HEK293 (cell line): Measurements from ENCODE around the gene ZRANB1.
A peak's percentile ranks its signal among the peaks of the same experiment; 100 is the strongest.

Experiments
- CTCF ChIA-PET: fragments of 350-600 bp; formaldehyde crosslinking; extraction: SDS; loops from one replicate; lab custom pipeline; 2021; ENCODE audit warnings: antibody characterized with exemption; lab: Yijun Ruan, JAX
- POLR2A ChIA-PET: fragments of 300-600 bp; formaldehyde crosslinking; extraction: SDS; loops from one replicate; lab custom pipeline; 2020; ENCODE audit warnings: antibody characterized with exemption, inconsistent platforms; lab: Yijun Ruan, JAX
- H3K27ac ChIP-seq: fragments of 200-500 bp; sonication (Bioruptor generic); 2 replicates; pipeline ENCODE4 v1.5.1; 2014; ENCODE audit warnings: low read depth, low read length, control low read depth, inconsistent platforms; ENCODE audit errors: extremely low read depth
- H3K36me3 ChIP-seq, 2 experiments: fragments of 200-500 bp in 1 of 2; sonication (Bioruptor generic) in 1 of 2; 1 replicate in 1 of 2; 2 replicates in 1 of 2; pipeline ENCODE4 v1.5.1; 2014 to 2017; ENCODE audit warnings: inconsistent platforms in 2 of 2, low read length in 2 of 2; ENCODE audit not compliant: control insufficient read depth in 2 of 2, insufficient read depth in 1 of 2
- H3K4me1 ChIP-seq: fragments of 200-500 bp; sonication (Bioruptor generic); 2 replicates; pipeline ENCODE4 v1.5.1; 2014; ENCODE audit warnings: mild to moderate bottlenecking, low read length, inconsistent platforms; ENCODE audit not compliant: control insufficient read depth, insufficient read depth
- H3K4me3 ChIP-seq: 2 replicates; pipeline ENCODE4 v1.5.1; 2011; ENCODE audit warnings: low read depth, mild to moderate bottlenecking, control low read depth, low read length, moderate library complexity
- H3K9me3 ChIP-seq: fragments of 200-500 bp; sonication (Bioruptor generic); 2 replicates; pipeline ENCODE4 v1.5.1; 2014; ENCODE audit warnings: low read depth, low read length, inconsistent platforms; ENCODE audit not compliant: control insufficient read depth, insufficient read depth
- PRDM4 ChIP-seq: fragments of 450-650 bp; formaldehyde crosslinking; IDR thresholded peaks from 2 replicates; pipeline ENCODE4 v1.5.1; 2017; ENCODE audit warnings: missing biosample characterization, missing genetic modification characterization
- REST ChIP-seq: fragments of 450-650 bp; formaldehyde crosslinking; IDR thresholded peaks from 2 replicates; pipeline ENCODE4 v1.5.1; 2016; ENCODE audit warnings: missing biosample characterization, missing genetic modification characterization
- ZBTB10 ChIP-seq: fragments of 450-650 bp; formaldehyde crosslinking; IDR thresholded peaks from 2 replicates; pipeline ENCODE4 v1.5.1; 2016; ENCODE audit warnings: missing biosample characterization, missing genetic modification characterization
- ZBTB48 ChIP-seq: fragments of 450-650 bp; formaldehyde crosslinking; IDR thresholded peaks from 2 replicates; pipeline ENCODE4 v1.5.1; 2016; ENCODE audit warnings: missing biosample characterization, missing genetic modification characterization
- ZBTB49 ChIP-seq: fragments of 450-650 bp; formaldehyde crosslinking; IDR thresholded peaks from 2 replicates; pipeline ENCODE4 v1.5.1; 2016; ENCODE audit warnings: missing biosample characterization, missing genetic modification characterization, low read depth
- ZIC2 ChIP-seq: fragments of 450-650 bp; formaldehyde crosslinking; IDR thresholded peaks from 2 replicates; pipeline ENCODE4 v1.5.1; 2016; ENCODE audit warnings: missing biosample characterization, missing genetic modification characterization
- ZNF146 ChIP-seq: fragments of 450-650 bp; formaldehyde crosslinking; IDR thresholded peaks from 2 replicates; pipeline ENCODE4 v1.5.1; 2016; ENCODE audit warnings: missing biosample characterization, missing genetic modification characterization
- ZNF18 ChIP-seq: fragments of 450-650 bp; formaldehyde crosslinking; IDR thresholded peaks from 2 replicates; pipeline ENCODE4 v1.5.1; 2016; ENCODE audit warnings: missing biosample characterization, missing genetic modification characterization
- ZNF19 ChIP-seq: fragments of 450-650 bp; formaldehyde crosslinking; IDR thresholded peaks from 2 replicates; pipeline ENCODE4; 2016; ENCODE audit warnings: missing biosample characterization, missing genetic modification characterization, low read depth
- ZNF202 ChIP-seq: fragments of 450-650 bp; formaldehyde crosslinking; IDR thresholded peaks from 2 replicates; pipeline ENCODE4 v1.5.1; 2016; ENCODE audit warnings: missing biosample characterization, missing genetic modification characterization, borderline replicate concordance
- ZNF214 ChIP-seq: fragments of 450-650 bp; formaldehyde crosslinking; IDR thresholded peaks from 2 replicates; pipeline ENCODE4 v1.5.1; 2017; ENCODE audit warnings: missing biosample characterization, mild to moderate bottlenecking, missing genetic modification characterization, borderline replicate concordance
- ZNF248 ChIP-seq: fragments of 450-650 bp; formaldehyde crosslinking; IDR thresholded peaks from 2 replicates; pipeline ENCODE4 v1.5.1; 2017; ENCODE audit warnings: missing biosample characterization, missing genetic modification characterization
- ZNF404 ChIP-seq: fragments of 450-650 bp; formaldehyde crosslinking; IDR thresholded peaks from 2 replicates; pipeline ENCODE4 v1.5.1; 2017; ENCODE audit warnings: missing biosample characterization, missing genetic modification characterization
- ZNF600 ChIP-seq: fragments of 450-650 bp; formaldehyde crosslinking; IDR thresholded peaks from 2 replicates; pipeline ENCODE4 v1.5.1; 2016; ENCODE audit warnings: missing biosample characterization, missing genetic modification characterization
- ZNF670 ChIP-seq: fragments of 450-650 bp; formaldehyde crosslinking; IDR thresholded peaks from 2 replicates; pipeline ENCODE4 v1.5.1; 2016; ENCODE audit warnings: missing biosample characterization, missing genetic modification characterization, low read depth
- ZNF707 ChIP-seq: fragments of 450-650 bp; formaldehyde crosslinking; IDR thresholded peaks from 2 replicates; pipeline ENCODE4 v1.5.1; 2016; ENCODE audit warnings: missing biosample characterization, missing genetic modification characterization
- ZNF843 ChIP-seq: fragments of 450-650 bp; formaldehyde crosslinking; IDR thresholded peaks from 2 replicates; pipeline ENCODE4 v1.5.1; 2016; ENCODE audit warnings: missing biosample characterization, missing genetic modification characterization

ZRANB1 gene

GRCh38 chr10:124967255-124967654 is 25.3 kb downstream of the ZRANB1 start:
- Histone ChIP-seq H3K4me1 (peaks cover 13% of the 10 kb centered on the region; the same call in 1 of the 2 replicates), H3K36me3 (peaks cover 19 to 34% of the 10 kb centered on the region in 2 experiments), H3K4me3 (no peak overlapping the region), H3K27ac (no peak overlapping the region), H3K9me3 (no peaks in the 10 kb centered on the region)
- CTCF ChIA-PET = no interaction called here
- no peak for TF ChIP-seq ZIC2 (tag by site-specific recombination)
- no peak for TF ChIP-seq ZNF202 (tag by site-specific recombination)
- no peak for TF ChIP-seq ZNF19 (tag by site-specific recombination)
- TF ChIP-seq ZBTB10 = no peak
- TF ChIP-seq ZNF214 (tag by site-specific recombination) = no peak
- TF ChIP-seq ZNF146 (tag by site-specific recombination) = no peak
- no peak for TF ChIP-seq ZBTB49 (tag by site-specific recombination)
- no peak for TF ChIP-seq ZNF843
- no peak for TF ChIP-seq ZNF248
- TF ChIP-seq ZNF670 (tag by site-specific recombination) = no peak
- TF ChIP-seq ZNF404 (tag by site-specific recombination) = no peak
- peak; percentile 51; the same call in 1 of the 2 replicates for TF ChIP-seq ZNF600 (tag by site-specific recombination)
- TF ChIP-seq REST (tag by site-specific recombination) = no peak
- TF ChIP-seq ZBTB48 (tag by site-specific recombination) = peak; percentile 93
- no peak for TF ChIP-seq ZNF18 (tag by site-specific recombination)
- no peak for TF ChIP-seq PRDM4 (tag by site-specific recombination)
- TF ChIP-seq ZNF707 (tag by site-specific recombination) = no peak
- POLR2A ChIA-PET = no interaction called here
